ENCODE measurements around the gene CCDC167.
"Not testable (repeated sequence)": the region's sequence is repeated elsewhere in the genome, so short reads cannot be mapped to it uniquely, and the experiment has no call there.

CCDC167 gene

GRCh38 chr6:37507690-37508421 lies 8.2 kb upstream of the CCDC167 start:
- no peak for DNase-seq

DNA sequence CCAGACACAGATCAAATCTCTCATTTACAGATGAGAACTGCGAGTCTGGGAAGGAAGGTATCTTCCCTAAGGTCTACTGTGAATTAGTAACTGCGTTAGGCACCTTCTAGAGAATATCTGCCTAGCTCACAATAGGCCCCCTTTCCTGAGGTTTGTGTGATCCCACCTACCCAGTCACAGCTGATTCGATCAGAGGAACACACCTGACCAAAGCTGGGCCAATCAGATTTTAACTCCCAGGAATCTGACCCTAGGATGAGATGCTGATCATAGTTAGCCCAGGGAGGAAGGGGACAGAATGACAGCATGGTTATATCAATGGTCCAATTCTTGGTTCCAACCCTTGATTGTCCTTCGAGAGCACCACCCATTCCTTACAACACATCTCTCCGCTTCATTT lies 7.4 kb upstream of the CCDC167 start:
- no peak for DNase-seq

DNA sequence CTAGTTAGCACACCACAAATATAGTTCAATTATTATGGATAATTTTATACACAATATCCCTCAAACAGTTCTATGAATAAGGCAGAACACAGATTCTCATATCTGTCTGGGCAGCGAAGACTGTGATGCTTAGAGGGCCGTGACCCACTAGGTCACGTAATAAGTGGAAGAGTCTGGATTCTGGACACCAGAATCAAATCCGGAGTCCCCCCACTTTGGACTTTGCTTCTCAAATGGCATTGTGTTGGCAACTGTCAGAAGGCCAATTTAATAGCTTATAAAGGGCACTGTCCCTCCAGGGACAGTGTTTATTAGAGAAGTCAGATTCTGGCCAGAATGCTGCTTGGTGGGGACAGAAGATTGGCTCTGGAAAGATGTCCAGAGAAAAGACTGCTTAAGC lies 6.8 kb upstream of the CCDC167 start:
- DNase-seq, result no peak

GRCh38 chr6:37504024-37504423 lies 4.3 kb upstream of the CCDC167 start:
- DNase-seq, result no peak

- DNase-seq, result no peak
These were observed 3.7 kb upstream of the CCDC167 start for GRCh38 chr6:37503309-37503965.

GRCh38 chr6:37502703-37503291 lies 3.1 kb upstream of the CCDC167 start:
- DNase-seq, result no peak

- DNase-seq, result no peak
These were observed 2.2 kb upstream of the CCDC167 start for GRCh38 chr6:37501632-37502491.

DNA sequence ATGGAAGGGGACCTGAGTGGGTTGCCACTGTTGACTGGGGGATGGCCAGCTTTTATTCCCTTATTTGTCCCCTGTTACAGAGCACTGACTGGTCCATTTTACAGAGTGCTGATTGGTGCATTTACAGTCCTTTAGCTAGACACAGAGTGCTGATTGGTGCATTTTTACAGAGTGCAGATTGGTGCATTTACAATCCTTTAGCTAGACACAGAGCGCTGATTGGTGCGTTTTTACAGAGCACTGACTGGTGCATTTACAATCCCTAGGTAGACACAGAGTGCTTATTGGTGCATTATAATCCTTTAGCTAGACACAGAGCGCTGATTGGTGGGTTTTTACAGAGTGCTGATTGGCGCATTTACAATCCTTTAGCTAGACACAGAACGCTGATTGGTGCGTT lies 1.2 kb upstream of the CCDC167 start:
- not testable (repeated sequence) for DNase-seq

DNA sequence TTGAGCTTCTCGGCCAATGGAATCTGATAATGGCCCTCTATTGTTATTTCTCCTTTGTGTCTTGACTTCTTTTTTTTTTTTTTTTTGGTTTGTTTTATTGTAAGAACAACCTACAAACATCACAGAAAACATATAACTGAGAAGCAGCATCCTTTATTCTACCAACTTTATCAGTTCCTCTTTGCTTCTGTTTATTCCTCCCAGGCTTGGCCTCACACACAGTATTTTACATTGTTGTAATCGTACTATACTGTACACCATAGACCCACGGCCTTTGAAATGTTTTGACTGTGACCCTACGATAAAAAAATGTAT lies 558 bp upstream of the CCDC167 start:
- no peak for DNase-seq

DNA sequence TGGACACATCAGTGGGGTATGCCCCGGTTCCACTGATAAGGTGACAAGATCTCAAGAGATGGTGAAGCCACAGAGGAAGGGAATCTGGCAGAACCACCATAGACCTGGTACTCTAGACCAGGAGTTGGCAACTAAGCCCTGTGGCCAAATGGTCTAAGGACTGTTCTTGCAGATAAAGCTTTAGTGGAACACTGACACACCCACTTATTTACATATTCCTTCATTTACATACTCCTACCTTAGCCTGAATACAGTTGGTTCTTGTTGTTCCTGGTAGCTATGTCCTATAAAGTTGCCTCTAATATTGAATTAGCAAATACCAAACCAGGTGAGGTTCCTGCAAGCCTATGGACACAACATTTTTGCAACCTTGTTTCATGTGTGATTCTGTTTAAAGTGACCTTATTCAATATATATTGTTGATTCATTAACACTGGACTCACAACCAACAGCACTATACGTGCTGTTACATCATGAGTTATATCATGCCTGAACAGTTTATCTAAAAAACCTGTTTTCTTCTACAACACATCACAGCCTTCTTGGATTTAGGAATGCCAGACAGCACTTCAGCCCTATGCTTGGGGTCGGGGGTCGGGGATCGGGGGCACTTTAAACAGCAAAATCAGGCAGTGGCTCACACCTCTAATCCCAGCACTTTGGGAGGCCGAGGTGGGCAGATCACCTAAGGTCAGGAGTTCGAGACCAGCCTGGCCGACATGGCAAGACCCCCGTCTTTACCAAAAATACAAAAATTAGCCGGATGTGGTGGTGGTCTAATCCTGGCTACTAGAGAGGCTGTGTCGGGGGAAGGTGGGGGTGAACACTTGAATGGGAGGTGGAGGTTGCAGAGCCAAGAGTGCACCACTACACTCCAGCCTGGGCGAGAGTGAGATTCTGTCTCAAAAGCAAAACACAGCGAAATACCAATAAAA lies 2.5 kb downstream of the CCDC167 start:
- no peak for DNase-seq

- DNase-seq, result peak; percentile 39
These were observed 4.3 kb downstream of the CCDC167 start for GRCh38 chr6:37495244-37495934.

GRCh38 chr6:37493661-37493995 lies 6.1 kb downstream of the CCDC167 start:
- DNase-seq, result no peak

DNA sequence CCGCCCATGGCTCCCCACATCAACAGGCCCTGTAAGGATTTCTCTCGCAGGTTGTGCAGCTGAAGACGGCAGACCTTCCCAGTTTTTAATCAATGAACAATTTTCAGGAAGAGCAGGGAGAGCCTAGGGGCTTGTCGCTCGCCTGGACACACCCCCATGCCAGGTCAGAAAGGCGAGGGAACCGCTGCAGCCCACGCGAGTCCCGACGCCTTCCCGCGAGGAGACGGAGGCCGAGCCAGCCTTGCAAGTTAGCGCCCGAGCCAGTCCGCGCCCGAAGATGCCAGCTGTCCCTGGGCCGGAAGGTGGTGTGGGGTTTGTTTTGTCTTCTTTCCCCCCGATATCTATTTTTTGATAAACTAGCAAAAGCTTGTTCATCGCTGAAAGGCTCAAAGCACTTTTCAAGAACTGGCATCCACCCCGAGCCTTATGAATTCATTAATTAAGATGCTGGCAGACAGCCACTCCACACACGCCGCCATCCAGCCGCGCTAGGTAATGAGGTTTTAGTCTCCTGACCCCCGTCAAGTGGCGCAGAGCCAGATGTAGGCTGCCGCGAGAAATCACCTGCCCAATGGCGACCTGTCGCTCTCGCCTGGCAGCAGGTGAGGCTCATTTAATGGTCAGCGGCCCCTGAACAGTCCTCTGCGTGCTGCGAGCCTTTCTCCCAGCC lies 6.6 kb downstream of the CCDC167 start:
- DNase-seq, result no peak

DNA sequence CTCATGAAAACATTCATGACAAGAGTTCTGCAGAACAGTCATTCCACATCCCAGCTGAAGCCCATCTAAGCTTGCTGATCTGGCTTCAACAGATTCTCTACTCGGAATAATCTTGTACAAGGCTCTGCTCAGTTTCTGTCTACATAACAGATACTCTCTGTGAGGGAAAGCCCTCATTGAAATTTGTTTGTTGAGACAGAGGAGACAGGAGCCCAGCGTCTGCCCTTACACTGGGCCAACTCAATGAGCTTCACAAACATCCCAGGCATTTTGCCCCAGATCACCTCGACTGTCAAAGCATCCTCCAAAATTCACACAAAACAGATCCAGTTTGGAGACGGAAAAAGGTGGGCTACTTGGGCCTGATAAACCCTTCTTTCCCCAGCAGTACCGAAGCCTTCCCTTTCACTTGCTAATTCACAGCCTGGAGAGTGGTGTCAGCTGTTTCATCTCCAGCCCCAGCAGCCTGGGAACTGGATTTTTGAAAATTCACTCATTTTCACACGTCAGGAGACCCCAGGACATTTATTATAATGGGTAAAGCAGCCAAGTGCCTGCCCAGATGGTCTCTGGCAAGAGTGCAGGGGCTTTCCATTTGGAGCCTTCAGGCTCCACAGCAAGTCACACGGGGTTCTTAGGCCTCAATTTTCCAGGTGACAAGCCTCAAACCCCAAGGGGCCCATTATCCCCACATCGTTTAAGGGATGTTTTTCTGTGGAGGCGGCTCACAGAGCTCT lies 7.3 kb downstream of the CCDC167 start:
- DNase-seq, result no peak

- no peak for DNase-seq
These were observed 7.9 kb downstream of the CCDC167 start for GRCh38 chr6:37491830-37492208.

GRCh38 chr6:37491171-37491829 lies 8.4 kb downstream of the CCDC167 start:
- DNase-seq, result no peak

- no peak for DNase-seq
These were observed 9.0 kb downstream of the CCDC167 start for GRCh38 chr6:37490536-37491170.

GRCh38 chr6:37489697-37490336 lies 9.9 kb downstream of the CCDC167 start:
- no peak for DNase-seq

- no peak for DNase-seq
These were observed 11.2 kb downstream of the CCDC167 start for GRCh38 chr6:37488476-37488875.
